ENCODE results near the gene ZC2HC1C. TPM values are rescaled to one million over a fixed set of nuclear protein-coding genes. Genes with fewer than 3 reads are reported as not detected.
"Not testable (repeated sequence)": the region's sequence is repeated elsewhere in the genome, so short reads cannot be mapped to it uniquely, and the experiment has no call there.

The ZC2HC1C gene
- total RNA-seq, 2 donors from 2014 or later, result 1.5 to 1.8 TPM

DNA sequence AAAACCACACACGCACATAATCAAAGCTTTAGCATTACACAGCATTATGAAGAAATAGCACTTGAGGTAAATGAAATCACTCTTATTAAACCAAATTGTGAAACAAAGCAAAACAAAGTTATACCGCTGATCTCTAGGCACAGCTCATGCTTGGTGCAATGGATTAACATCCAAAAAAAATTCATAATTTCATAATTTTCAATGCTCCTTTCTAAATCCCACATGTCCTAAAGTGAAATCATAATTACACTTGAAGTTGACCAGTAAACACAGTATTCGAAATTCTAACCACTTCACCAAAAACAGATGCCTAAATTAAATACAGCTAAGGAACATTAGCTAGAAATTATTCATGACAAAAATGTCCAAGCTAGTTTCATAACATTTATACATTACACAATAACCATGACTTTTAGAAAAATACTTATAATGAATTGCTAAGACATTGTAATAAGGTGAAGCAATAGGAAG lies 19.7 kb upstream of the ZC2HC1C start:
- DNase-seq (ENCODE audit: low spot score in 2 of 2) (no peak), ATAC-seq (no peak)
- Mint-ChIP-seq H3K36me3 (peaks cover 19 to 62% of the 10 kb centered on the region in 2 donors), H3K27ac (no peak overlapping the region), H3K9me3 (no peaks in the 10 kb centered on the region)

DNA sequence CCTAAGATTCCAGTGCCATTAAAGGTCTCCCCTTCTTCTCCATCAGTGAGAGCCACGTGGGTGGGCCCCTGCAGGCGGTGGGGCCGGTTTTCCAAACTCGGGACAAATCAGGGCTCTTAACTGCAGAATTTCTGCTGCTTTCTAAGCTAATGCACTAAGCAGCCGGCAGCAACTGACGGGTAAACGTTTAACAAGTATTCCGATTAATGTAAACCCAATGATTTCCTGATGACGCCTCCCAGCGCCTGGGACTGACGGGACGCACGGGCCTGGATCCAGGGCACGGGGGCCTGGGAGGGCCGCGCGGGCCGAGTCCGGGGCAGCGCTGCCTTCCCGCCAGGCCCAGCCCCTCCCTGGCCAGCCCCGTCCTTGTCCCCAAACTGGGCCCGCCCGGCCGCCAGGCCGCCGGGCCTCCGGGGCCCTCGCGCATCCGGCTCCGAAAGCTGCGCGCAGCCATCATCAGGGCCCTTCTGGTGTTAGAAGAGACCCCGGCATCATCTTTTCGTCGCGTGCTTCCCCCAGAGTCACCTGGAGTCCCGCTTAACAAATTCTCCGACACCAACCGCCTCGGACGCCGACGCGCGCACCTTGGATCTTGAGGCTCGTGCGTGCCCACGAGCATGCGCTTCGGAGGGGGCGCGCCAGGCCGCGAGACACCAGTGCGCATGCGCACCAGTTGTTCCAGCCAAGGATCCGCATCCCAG lies 18.4 kb upstream of the ZC2HC1C start, which contains the start of gene MLH3:
MLH3 (minus strand) TSS at position 616 of the 704 bp plus-strand sequence. CDS start 1,812 bp downstream, outside the sequence.
- Mint-ChIP-seq H3K27ac (peak within 1 kb of the TSS; percentile 93 to 98), H3K9me3 (no peaks in the 10 kb centered on the region), H3K36me3 (peaks cover 26 to 69% of the 10 kb centered on the region in 2 donors)
- ATAC-seq, result peak; percentile 72 to 81
- peak; percentile 76 to 80 for DNase-seq (ENCODE audit: low spot score in 2 of 2)

GRCh38 chr14:75051556-75051899 lies 17.9 kb upstream of the ZC2HC1C start:
- DNase-seq (ENCODE audit: low spot score in 2 of 2) (no peak), ATAC-seq (no peak)
- peak overlapping the region; percentile 93 to 98 for H3K27ac Mint-ChIP-seq
- peaks cover 30 to 69% of the 10 kb centered on the region in 2 donors for H3K36me3 Mint-ChIP-seq
- H3K9me3 Mint-ChIP-seq, result no peaks in the 10 kb centered on the region

GRCh38 chr14:75053396-75054291 lies 15.8 kb upstream of the ZC2HC1C start:
- DNase-seq (ENCODE audit: low spot score in 2 of 2), result no peak
- Mint-ChIP-seq H3K27ac (no peak overlapping the region), H3K9me3 (no peaks in the 10 kb centered on the region), H3K36me3 (peaks cover 23 to 57% of the 10 kb centered on the region in 2 donors)
- ATAC-seq, result no peak

DNA sequence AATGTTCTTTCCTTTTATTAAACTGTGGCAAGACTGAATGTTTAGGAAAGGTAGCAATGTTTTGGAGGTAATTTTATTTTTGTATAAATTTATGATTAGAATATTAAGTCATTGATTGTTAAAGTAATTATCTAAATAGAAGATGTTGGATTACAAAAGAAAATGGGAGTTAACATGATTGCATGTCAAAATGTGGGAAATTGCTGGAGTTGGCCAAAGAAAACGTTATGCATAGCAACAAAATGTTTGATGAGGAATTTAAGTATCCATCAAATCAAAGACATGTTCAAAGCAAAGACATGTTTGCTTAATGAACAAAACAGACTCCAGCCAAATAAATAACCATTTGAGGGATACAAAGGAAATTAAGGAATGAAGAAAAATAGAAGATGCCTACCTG lies 15.0 kb upstream of the ZC2HC1C start:
- no peak for ATAC-seq

DNA sequence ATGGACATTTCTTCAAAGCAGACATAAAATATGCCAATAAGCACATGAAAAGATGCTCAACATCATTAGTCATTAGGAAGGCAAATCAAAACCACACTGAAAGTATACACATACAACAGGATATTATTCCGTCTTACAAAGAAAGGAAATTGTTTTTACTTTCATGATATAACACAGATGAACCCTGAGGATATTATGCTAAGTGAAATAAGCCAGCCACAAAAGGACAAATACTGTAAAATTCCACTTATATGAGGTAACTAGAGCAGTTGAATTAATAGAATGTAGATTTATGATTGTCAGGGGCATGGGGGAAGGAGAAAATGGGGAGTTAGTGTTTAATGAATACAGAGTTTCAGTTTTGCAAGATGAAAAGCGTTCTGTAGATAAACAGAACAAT lies 9.8 kb upstream of the ZC2HC1C start:
- Mint-ChIP-seq H3K27ac (no peak overlapping the region), H3K36me3 (peaks cover 38 to 59% of the 10 kb centered on the region in 2 donors), H3K9me3 (no peaks in the 10 kb centered on the region)
- no peak for ATAC-seq
- DNase-seq (ENCODE audit: low spot score in 2 of 2), result no peak

More for the DNA sequence above, 15.0 kb upstream of the ZC2HC1C start:
- no peaks in the 10 kb centered on the region for H3K9me3 Mint-ChIP-seq
- no peak for DNase-seq (ENCODE audit: low spot score in 2 of 2)
- H3K36me3 Mint-ChIP-seq, result peaks cover 18 to 60% of the 10 kb centered on the region in 2 donors
- H3K27ac Mint-ChIP-seq, result no peak overlapping the region

DNA sequence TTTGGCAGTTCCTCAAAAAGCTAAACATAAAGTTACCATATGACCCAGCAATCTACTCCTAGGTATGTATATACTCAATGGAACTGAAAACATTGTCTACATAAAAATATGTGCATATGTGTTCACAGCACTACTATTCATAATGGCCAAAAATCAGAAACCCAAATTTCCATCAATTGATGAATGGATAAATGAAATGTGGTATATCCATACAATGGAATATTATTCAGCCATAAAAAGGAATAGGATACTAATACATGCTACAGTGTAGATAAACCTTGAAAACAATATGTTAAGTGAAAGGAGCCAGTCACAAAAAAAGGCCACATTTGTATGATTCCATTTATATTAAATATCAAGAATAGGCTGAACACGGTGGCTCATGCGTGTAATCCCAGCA lies 9.0 kb upstream of the ZC2HC1C start:
- Mint-ChIP-seq H3K36me3 (peaks cover 36 to 56% of the 10 kb centered on the region in 2 donors), H3K27ac (peak overlapping the region in 1 of 2 donors; percentile 60), H3K9me3 (no peaks in the 10 kb centered on the region)
- DNase-seq (ENCODE audit: low spot score in 2 of 2) (no peak), ATAC-seq (no peak)

GRCh38 chr14:75063013-75063412 lies 6.4 kb upstream of the ZC2HC1C start:
- H3K9me3 Mint-ChIP-seq, result no peaks in the 10 kb centered on the region
- H3K36me3 Mint-ChIP-seq, result peaks cover 25 to 43% of the 10 kb centered on the region in 2 donors
- ATAC-seq (peak in 1 of 2 donors; percentile 14), DNase-seq (ENCODE audit: low spot score in 2 of 2) (no peak)
- H3K27ac Mint-ChIP-seq, result peak overlapping the region in 1 of 2 donors; percentile 91

- DNase-seq (ENCODE audit: low spot score in 2 of 2) (peak; percentile 94 to 96), ATAC-seq (peak; percentile 99 to 100)
- peaks cover 25 to 38% of the 10 kb centered on the region in 2 donors for H3K36me3 Mint-ChIP-seq
- H3K9me3 Mint-ChIP-seq, result no peaks in the 10 kb centered on the region
- H3K27ac Mint-ChIP-seq, result peak within 1 kb of the TSS; percentile 91 to 99
Measured at GRCh38 chr14:75063491-75064204, 5.8 kb upstream of the ZC2HC1C start, which contains the start of gene ACYP1. TSS of gene ACYP1 (minus strand) at chr14:75064024. CDS start at chr14:75063553, 471 bp downstream.

GRCh38 chr14:75064205-75064567 lies 5.3 kb upstream of the ZC2HC1C start:
- Mint-ChIP-seq H3K27ac (peak overlapping the region; percentile 91 to 99), H3K36me3 (peaks cover 25 to 32% of the 10 kb centered on the region in 2 donors), H3K9me3 (no peaks in the 10 kb centered on the region)
- DNase-seq (ENCODE audit: low spot score in 2 of 2) (no peak), ATAC-seq (peak in 1 of 2 donors; percentile 30)

DNA sequence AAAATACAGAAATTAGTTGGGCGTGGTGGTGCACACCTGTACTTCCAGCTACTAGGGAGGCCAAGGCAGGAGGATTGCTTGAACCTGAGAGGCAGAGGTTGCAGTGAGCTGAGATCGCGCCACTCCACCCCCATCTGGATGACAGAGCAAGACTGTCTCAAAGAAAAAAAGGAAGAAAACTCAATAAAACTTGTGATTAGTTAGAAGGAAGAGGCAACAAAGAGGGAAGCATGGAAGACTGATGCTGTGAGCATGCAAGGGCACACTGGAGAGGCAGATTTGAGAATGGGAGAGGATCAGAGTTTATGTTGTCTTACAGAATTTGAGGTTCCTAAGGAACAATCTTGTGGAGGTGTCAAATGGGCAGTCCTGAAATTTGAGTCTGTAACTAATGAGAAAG lies 2.8 kb upstream of the ZC2HC1C start:
- Mint-ChIP-seq H3K36me3 (peaks cover 12% of the 10 kb centered on the region in 2 donors), H3K27ac (no peak overlapping the region), H3K9me3 (no peaks in the 10 kb centered on the region)
- ATAC-seq, result no peak
- DNase-seq (ENCODE audit: low spot score in 2 of 2), result no peak

DNA sequence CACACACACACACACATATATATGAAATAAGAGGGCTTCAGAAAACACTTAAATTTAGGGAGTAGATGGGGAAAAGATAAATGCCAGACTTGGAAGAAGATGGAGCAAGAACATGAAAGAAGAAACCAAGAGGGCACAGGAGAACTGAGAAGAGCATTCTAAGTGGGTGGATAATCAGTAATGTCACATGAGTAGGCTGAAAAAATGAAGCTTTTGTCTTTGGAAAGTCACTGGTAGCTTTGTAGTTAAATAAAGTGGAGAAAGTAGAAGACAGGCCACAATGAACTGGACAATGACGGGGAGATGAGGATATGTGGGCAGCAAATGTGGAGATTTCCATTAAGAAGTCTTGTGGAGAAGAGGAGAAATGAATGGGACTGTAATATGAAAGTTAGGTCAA lies 2.2 kb upstream of the ZC2HC1C start:
- H3K36me3 Mint-ChIP-seq, result peaks cover 12% of the 10 kb centered on the region in 2 donors
- no peaks in the 10 kb centered on the region for H3K9me3 Mint-ChIP-seq
- no peak for ATAC-seq
- no peak for DNase-seq (ENCODE audit: low spot score in 2 of 2)
- no peak overlapping the region for H3K27ac Mint-ChIP-seq

DNA sequence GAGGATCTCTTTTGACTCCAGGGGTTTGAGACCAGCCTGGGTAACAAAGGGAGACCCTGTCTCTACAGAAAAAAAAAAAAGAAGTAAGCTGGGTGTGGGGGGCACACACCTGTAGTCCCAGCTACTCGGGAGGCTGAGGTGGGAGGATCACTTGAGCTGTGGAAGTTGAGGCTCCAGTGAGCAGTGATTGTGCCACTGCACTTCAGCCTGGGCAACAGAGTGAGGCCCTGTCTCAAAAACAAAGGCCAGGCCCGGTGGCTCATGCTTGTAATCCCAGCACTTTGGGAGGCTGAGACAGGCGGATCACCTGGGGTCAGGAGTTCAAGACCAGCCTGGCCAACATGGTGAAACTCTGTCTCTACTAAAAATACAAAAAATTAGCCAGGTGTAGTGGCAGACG lies 1.7 kb upstream of the ZC2HC1C start:
- H3K9me3 Mint-ChIP-seq; ATAC-seq; DNase-seq (ENCODE audit: low spot score in 2 of 2); H3K27ac Mint-ChIP-seq: not testable (repeated sequence)
- H3K36me3 Mint-ChIP-seq, result peaks cover 12% of the 10 kb centered on the region in 2 donors

GRCh38 chr14:75068294-75069120 lies 934 bp upstream of the ZC2HC1C start:
- Mint-ChIP-seq H3K9me3 (no peaks in the 10 kb centered on the region), H3K36me3 (peaks cover 6 to 7% of the 10 kb centered on the region in 2 donors), H3K27ac (no peak overlapping the region)
- peak; percentile 9 to 15 for ATAC-seq
- DNase-seq (ENCODE audit: low spot score in 2 of 2), result no peak

GRCh38 chr14:75069811-75070145 lies 337 bp downstream of the ZC2HC1C start:
- ATAC-seq (no peak), DNase-seq (ENCODE audit: low spot score in 2 of 2) (no peak)
- H3K36me3 Mint-ChIP-seq, result no peaks in the 10 kb centered on the region
- H3K9me3 Mint-ChIP-seq, result no peaks in the 10 kb centered on the region
- H3K27ac Mint-ChIP-seq, result no peak overlapping the region

- ATAC-seq (no peak), DNase-seq (ENCODE audit: low spot score in 2 of 2) (no peak)
- Mint-ChIP-seq H3K27ac (no peak overlapping the region), H3K36me3 (no peaks in the 10 kb centered on the region), H3K9me3 (no peaks in the 10 kb centered on the region)
Measured at GRCh38 chr14:75070383-75070782, 942 bp downstream of the ZC2HC1C start.

Measured in activated naive CD4-positive, alpha-beta T cell treated with anti-CD3 and anti-CD28 coated beads, Interleukin-2, amount 50 U/mL, for 72 hours (primary cell).